ENCODE results near the gene PRICKLE1. TPM values are rescaled to one million over a fixed set of nuclear protein-coding genes. Genes with fewer than 3 reads are reported as not detected.
A peak's percentile ranks its signal among the peaks of the same experiment; 100 is the strongest.

The PRICKLE1 gene
- total RNA-seq, 1 donor from 2014 or later = 11.6 TPM

DNA sequence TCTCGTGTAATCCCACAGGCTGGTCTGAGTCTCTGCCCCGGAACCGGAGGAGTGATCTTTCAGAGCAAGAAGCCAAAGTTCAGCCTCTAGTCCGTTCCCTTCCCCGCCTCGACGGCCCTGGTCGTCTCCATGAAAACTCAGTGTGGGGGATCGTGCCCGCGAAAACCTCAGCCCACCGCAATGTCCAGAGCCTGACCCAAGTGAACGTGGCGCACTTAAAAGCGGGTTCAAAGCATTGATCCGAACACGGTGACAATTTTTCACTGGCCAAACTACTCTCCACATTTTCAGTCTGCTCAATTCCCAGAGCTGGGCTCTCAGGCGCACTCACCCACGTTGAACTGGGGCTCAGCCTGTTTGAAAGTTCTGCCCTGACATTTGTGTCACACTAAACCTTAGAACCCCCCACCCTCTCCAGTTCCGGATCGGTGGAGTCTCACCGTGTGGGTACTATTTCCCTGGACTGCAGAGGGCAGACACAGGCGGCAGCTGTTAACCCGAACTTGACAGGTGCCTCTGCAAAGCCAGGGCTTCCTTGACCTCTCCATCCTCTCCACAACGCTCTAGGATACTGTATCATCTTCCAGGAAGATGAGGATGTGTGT is 886 bp upstream of the PRICKLE1 start:
- no peak for DNase-seq (ENCODE audit: low read depth)
- TF ChIP-seq, protein P1, sequence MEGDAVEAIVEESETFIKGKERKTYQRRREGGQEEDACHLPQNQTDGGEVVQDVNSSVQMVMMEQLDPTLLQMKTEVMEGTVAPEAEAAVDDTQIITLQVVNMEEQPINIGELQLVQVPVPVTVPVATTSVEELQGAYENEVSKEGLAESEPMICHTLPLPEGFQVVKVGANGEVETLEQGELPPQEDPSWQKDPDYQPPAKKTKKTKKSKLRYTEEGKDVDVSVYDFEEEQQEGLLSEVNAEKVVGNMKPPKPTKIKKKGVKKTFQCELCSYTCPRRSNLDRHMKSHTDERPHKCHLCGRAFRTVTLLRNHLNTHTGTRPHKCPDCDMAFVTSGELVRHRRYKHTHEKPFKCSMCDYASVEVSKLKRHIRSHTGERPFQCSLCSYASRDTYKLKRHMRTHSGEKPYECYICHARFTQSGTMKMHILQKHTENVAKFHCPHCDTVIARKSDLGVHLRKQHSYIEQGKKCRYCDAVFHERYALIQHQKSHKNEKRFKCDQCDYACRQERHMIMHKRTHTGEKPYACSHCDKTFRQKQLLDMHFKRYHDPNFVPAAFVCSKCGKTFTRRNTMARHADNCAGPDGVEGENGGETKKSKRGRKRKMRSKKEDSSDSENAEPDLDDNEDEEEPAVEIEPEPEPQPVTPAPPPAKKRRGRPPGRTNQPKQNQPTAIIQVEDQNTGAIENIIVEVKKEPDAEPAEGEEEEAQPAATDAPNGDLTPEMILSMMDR (conservative IDR thresholded peaks at IDR 0.05; ENCODE audit: low read depth, low read length) = peak; percentile 42

DNA sequence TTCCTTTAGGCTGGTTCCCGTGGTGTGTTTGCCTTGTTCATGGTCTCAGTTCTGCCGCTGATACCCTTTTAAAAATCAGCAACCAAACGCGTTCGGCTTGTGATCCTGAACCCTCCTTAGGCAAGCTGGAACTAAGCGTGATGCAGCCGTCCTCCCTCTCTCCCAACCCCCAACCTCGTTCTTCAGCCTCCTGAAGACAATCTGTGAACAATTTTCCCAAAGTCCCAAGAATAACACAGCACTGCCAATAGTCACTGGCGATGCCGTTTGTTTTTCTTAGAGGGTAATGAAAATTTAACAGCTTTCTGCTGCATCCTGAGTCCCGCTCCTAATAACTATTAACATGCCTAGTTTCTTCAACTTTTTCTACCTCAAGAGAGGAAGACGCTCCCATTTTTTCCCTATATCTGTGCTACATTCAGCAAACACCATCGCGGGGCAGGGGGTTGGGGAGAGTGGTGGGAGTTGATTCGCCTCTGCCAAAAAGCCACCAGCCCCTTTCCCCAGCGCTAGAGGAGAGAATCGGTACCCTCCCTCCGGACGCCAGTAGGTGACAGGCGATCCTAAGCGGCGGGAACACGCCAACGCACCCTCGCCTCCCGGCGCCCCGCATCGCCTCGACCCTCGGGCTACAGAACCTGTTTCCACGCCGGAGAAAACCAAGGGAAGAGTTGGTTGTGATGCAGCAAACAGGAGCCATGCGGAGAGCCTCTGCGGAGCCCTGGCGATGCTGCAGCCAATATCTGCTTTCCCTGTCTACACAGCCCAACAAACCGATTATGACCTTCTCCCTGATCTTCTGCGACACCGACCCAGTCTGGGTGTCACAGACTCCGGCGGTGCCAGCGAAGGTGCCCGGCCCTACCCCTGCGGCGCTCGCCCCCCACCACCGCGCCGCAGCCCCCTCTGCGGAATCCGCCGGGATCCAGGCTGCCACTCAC is 752 bp downstream of the PRICKLE1 start:
- TF ChIP-seq, protein P1 (conservative IDR thresholded peaks at IDR 0.05; ENCODE audit: low read depth, low read length) = peak; percentile 67
- H3K4me3 ChIP-seq (ENCODE audit: low read depth, low read length) = peak overlapping the region; percentile 99
- DNase-seq (ENCODE audit: low read depth) = no peak

More for the DNA sequence above, 886 bp upstream of the PRICKLE1 start:
- peak overlapping the region; percentile 99 for H3K4me3 ChIP-seq (ENCODE audit: low read depth, low read length)

DNA sequence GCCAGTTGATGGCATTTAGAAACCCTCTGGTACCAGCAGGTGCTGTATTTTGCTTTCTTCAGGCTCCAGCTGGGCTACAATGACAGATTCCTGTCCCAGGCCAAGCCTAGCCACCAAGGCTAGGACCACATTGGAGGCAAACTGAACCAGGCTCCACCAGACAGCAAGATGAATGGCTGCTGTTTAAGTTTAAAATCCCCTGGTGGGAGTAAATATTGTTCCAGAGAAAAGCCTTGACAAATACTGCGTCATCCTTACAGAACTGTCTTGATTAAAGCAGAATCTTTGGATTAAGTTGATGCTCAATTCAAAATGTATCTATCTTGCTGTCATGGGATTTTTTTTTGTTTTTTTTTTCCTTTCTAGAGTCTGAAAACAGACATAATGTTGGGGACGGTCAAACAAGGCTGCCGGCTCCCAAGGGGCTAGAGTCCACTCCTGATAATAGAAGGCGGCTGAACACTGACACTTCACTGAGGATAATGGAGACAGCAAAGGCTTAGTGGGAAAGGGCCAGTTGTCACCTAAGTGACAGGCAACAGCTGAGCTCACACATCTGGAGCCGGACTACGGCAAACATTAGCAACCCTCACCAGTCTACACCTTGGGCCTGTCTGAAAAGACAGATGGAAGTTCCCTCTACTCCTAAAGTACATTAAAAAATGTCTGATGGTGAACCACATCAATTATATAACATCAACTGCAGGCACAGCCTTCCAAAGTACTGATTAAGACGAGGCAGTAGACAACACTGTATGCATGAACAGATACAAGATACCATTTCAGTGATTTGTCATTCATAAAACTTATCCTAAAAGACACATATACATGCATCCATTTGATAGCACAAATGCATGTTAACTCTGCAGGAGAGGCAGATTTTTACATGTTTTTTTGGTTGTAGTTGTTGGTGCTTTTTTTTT is 1.7 kb downstream of the PRICKLE1 start:
- no peak for DNase-seq (ENCODE audit: low read depth)
- H3K4me3 ChIP-seq (ENCODE audit: low read depth, low read length) = peak overlapping the region; percentile 99
- TF ChIP-seq, protein P1 (conservative IDR thresholded peaks at IDR 0.05; ENCODE audit: low read depth, low read length) = no peak

DNA sequence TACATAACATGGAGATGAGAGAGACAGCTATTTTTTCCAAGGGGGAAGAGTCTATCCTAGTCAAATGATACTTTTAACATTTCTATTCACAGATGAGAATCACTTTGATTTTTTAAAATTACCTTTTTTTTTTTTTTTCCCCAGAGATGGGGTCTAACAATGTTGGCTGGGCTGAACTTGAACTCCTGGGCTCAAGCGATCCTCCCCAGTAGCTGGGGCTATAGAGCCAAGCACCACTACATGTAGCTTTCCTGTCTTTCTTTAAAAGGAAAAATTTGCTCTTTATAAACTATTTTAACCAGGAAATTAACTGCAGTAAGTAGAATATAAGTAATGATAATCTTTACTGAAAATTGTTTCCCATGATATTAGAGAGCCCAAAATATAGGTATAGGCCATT is 3.3 kb downstream of the PRICKLE1 start:
- no peak for DNase-seq (ENCODE audit: low read depth)
- TF ChIP-seq, protein P1 (conservative IDR thresholded peaks at IDR 0.05; ENCODE audit: low read depth, low read length) = peak; percentile 52
- H3K4me3 ChIP-seq (ENCODE audit: low read depth, low read length) = no peak overlapping the region

DNA sequence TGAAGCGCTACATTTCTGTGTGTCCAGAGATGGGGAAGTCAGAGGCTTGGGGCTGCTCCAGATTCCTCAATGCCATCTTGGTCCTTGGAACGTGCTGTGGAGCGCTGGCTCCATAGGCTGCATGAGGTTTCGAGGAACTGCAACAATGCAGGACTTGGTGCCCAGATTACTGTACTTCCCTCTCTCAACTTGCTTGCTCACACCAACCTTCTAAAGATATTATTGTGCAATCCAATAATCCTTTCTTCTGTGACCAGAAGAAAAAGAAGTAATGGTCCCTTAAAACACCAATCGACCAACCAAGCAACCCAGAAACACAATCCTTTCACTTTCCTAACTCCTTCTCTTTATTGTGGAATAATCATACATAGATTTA is 3.7 kb downstream of the PRICKLE1 start:
- DNase-seq (ENCODE audit: low read depth) = no peak
- no peak overlapping the region for H3K4me3 ChIP-seq (ENCODE audit: low read depth, low read length)
- TF ChIP-seq, protein P1 (conservative IDR thresholded peaks at IDR 0.05; ENCODE audit: low read depth, low read length) = no peak

DNA sequence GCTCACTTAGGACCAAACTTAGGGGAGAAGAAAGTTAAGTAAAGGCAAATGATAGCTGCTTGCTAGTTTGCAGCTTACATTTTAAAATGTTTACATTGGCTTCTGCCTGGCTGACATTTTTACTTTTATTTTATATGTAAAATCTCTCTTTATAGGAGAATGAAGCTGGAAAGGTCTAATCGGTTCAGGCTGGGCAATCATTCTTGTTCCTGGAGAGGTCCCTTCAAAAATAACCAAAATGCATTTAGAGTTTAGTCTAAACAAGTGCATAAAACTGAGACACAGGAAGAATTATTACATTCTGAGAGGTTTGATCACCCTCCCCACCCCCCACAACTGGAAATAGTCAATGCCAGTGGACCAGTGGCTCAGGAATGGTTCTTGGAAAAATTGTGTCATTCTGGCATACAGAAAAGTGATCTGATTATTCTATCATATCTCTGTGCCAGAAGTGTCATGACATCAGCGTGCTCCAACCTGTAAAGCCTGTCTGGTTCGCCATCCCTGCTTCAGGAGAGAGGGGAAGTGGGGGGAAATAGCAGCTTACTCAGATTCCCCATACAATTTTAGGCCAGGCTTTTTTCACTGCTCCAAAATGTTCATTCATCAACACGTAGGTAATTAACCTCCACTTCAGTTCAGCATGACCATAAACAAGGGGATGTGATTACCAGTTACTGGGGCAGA is 4.2 kb downstream of the PRICKLE1 start:
- H3K4me3 ChIP-seq (ENCODE audit: low read depth, low read length) = no peak overlapping the region
- DNase-seq (ENCODE audit: low read depth) = no peak
- TF ChIP-seq, protein P1 (conservative IDR thresholded peaks at IDR 0.05; ENCODE audit: low read depth, low read length) = no peak

All from epithelial cell of proximal tubule (primary cell).